GM18507 (cell line): ENCODE data around the gene EPB41L4A.

Experiments
- DNase-seq: peaks from one replicate; pipeline ENCODE4 v3.0.0; 2011; ENCODE audit warnings: low read depth; ENCODE audit not compliant: insufficient read length; ENCODE audit errors: extremely low spot score
- FAIRE-seq: peaks from 2 replicates; lab custom pipeline; 2011; peaks lifted over from hg19 to GRCh38; lab: Jason Lieb, UNC

The EPB41L4A gene

GRCh38 chr5:112189391-112189790, 229.7 kb downstream of the EPB41L4A start:
- FAIRE-seq (no peak), DNase-seq (no peak)

- FAIRE-seq: no peak
- DNase-seq: no peak
These were observed 232.6 kb downstream of the EPB41L4A start for GRCh38 chr5:112186401-112186990.

- DNase-seq: no peak
- FAIRE-seq: no peak
These were observed 235.2 kb downstream of the EPB41L4A start for GRCh38 chr5:112183874-112184273.

- FAIRE-seq (no peak), DNase-seq (no peak)
These were observed 235.9 kb downstream of the EPB41L4A start for GRCh38 chr5:112183103-112183711.

- FAIRE-seq: peak; percentile 47
These were observed 239.8 kb downstream of the EPB41L4A start for GRCh38 chr5:112179290-112179689.

GRCh38 chr5:112174959-112175594, 244.0 kb downstream of the EPB41L4A start:
- FAIRE-seq (peak; percentile 76), DNase-seq (peak; percentile 20)

More at GRCh38 chr5:112179290-112179689, 239.8 kb downstream of the EPB41L4A start:
- no peak for DNase-seq

GRCh38 chr5:112165897-112166737, 253.0 kb downstream of the EPB41L4A start:
- DNase-seq (no peak), FAIRE-seq (no peak)

GRCh38 chr5:112165399-112165798, 253.7 kb downstream of the EPB41L4A start:
- FAIRE-seq: no peak

GRCh38 chr5:112163435-112163834, 255.6 kb downstream of the EPB41L4A start:
- DNase-seq: no peak
- no peak for FAIRE-seq

More at GRCh38 chr5:112165399-112165798, 253.7 kb downstream of the EPB41L4A start:
- no peak for DNase-seq

- no peak for FAIRE-seq
These were observed 257.7 kb downstream of the EPB41L4A start for GRCh38 chr5:112161392-112161748.

GRCh38 chr5:112160652-112161391, 258.3 kb downstream of the EPB41L4A start:
- DNase-seq (peak; percentile 75), FAIRE-seq (peak; percentile 98)

More at GRCh38 chr5:112161392-112161748, 257.7 kb downstream of the EPB41L4A start:
- no peak for DNase-seq

- DNase-seq: no peak
- FAIRE-seq: peak; percentile 36
These were observed 259.6 kb downstream of the EPB41L4A start for GRCh38 chr5:112159435-112159834.

GRCh38 chr5:112156211-112156610, 262.9 kb downstream of the EPB41L4A start:
- no peak for FAIRE-seq

GRCh38 chr5:112154940-112155686, 264.0 kb downstream of the EPB41L4A start:
- no peak for DNase-seq
- no peak for FAIRE-seq

More at GRCh38 chr5:112156211-112156610, 262.9 kb downstream of the EPB41L4A start:
- no peak for DNase-seq

- no peak for DNase-seq
- FAIRE-seq: no peak
These were observed 269.4 kb downstream of the EPB41L4A start for GRCh38 chr5:112149727-112150126.

GRCh38 chr5:112146323-112147226, 272.5 kb downstream of the EPB41L4A start:
- peak; percentile 40 for DNase-seq
- peak; percentile 92 for FAIRE-seq

GRCh38 chr5:112143690-112144089, 275.4 kb downstream of the EPB41L4A start:
- DNase-seq: no peak
- no peak for FAIRE-seq
